ENCODE data around the gene NAA80.

DNA sequence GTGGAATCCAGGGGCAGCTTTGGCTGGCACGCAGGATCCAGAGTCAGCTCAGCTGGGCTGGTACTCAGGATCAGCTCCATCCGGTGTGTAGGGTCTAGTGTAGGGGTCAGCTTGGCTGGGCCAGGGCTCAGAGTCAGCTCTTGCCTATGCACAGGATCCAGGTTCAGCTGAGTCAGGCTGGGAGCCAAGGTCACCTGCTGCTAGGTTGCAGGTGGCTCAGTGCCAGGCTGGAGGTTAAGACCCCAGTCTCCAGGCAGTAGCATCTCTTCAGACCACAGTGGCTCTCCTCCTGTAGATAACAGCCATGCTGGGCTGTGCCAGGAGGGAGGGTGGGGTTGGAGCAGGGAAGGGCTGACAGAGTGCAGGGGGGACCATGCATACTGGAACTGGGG, 1.8 kb downstream of the NAA80 start:
- TF ChIP-seq, protein P1, sequence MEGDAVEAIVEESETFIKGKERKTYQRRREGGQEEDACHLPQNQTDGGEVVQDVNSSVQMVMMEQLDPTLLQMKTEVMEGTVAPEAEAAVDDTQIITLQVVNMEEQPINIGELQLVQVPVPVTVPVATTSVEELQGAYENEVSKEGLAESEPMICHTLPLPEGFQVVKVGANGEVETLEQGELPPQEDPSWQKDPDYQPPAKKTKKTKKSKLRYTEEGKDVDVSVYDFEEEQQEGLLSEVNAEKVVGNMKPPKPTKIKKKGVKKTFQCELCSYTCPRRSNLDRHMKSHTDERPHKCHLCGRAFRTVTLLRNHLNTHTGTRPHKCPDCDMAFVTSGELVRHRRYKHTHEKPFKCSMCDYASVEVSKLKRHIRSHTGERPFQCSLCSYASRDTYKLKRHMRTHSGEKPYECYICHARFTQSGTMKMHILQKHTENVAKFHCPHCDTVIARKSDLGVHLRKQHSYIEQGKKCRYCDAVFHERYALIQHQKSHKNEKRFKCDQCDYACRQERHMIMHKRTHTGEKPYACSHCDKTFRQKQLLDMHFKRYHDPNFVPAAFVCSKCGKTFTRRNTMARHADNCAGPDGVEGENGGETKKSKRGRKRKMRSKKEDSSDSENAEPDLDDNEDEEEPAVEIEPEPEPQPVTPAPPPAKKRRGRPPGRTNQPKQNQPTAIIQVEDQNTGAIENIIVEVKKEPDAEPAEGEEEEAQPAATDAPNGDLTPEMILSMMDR (IDR thresholded peaks at IDR 0.05), result no peak
- no peak for TF ChIP-seq POLR2A (IDR thresholded peaks at IDR 0.05)
